Mesendoderm (in vitro differentiated cells): ENCODE data around the gene ARRDC3.

Experiments
- DNase-seq: peaks from one replicate; pipeline ENCODE4 v3.0.0; 2013
- H2AK5ac ChIP-seq: 2 replicates; pipeline ENCODE4 v1.6.1; 2013; ENCODE audit warnings: low read length, inconsistent platforms
- H2BK120ac ChIP-seq: 2 replicates; pipeline ENCODE4 v1.6.1; 2013; ENCODE audit warnings: low read depth, mild to moderate bottlenecking, low read length, moderate library complexity, mixed read lengths
- H2BK15ac ChIP-seq: replicated peaks from 2 replicates; pipeline ENCODE4 v1.6.1; 2013; ENCODE audit warnings: low read depth, mild to moderate bottlenecking, moderate library complexity
- H2BK5ac ChIP-seq: 2 replicates; pipeline ENCODE4 v1.6.1; 2013; ENCODE audit warnings: low read length, inconsistent platforms
- H3K18ac ChIP-seq: 2 replicates; pipeline ENCODE4 v1.6.1; 2013; ENCODE audit warnings: mild to moderate bottlenecking, low read length, mixed read lengths
- H3K23ac ChIP-seq: one replicate; pipeline ENCODE4 v1.6.1; 2013; ENCODE audit warnings: low read length
- H3K27ac ChIP-seq: 2 replicates; pipeline ENCODE4 v1.5.1; 2013; ENCODE audit warnings: low read depth, mild to moderate bottlenecking, inconsistent platforms, low read length, moderate library complexity
- H3K27me3 ChIP-seq: 2 replicates; pipeline ENCODE4 v1.6.1; 2013; ENCODE audit warnings: low read length, control low read depth, mild to moderate bottlenecking, inconsistent platforms; ENCODE audit not compliant: insufficient read depth, poor library complexity
- H3K36me3 ChIP-seq: 2 replicates; pipeline ENCODE4 v1.6.1; 2013; ENCODE audit warnings: low read length, inconsistent platforms; ENCODE audit not compliant: control insufficient read depth, insufficient read depth
- H3K4ac ChIP-seq: one replicate; pipeline ENCODE4 v1.6.1; 2013; ENCODE audit warnings: low read depth, mild to moderate bottlenecking, low read length, moderate library complexity
- H3K4me1 ChIP-seq: 2 replicates; pipeline ENCODE4 v1.6.1; 2013; ENCODE audit warnings: low read depth, low read length, inconsistent platforms; ENCODE audit not compliant: control insufficient read depth
- H3K4me2 ChIP-seq: 2 replicates; pipeline ENCODE4 v1.6.1; 2013; ENCODE audit warnings: low read length
- H3K4me3 ChIP-seq: 2 replicates; pipeline ENCODE4 v1.5.1; 2013; ENCODE audit warnings: mild to moderate bottlenecking, low read length
- H3K56ac ChIP-seq: one replicate; pipeline ENCODE4 v1.6.1; 2013; ENCODE audit warnings: low read length
- H3K79me1 ChIP-seq: 2 replicates; pipeline ENCODE4 v1.6.1; 2013; ENCODE audit warnings: low read length, inconsistent platforms
- H3K79me2 ChIP-seq: 2 replicates; pipeline ENCODE4 v1.6.1; 2013; ENCODE audit warnings: mild to moderate bottlenecking, low read length; ENCODE audit not compliant: control insufficient read depth, insufficient read depth
- H3K9ac ChIP-seq: 2 replicates; pipeline ENCODE4 v1.6.1; 2013; ENCODE audit warnings: low read length, inconsistent platforms
- H4K5ac ChIP-seq: one replicate; pipeline ENCODE4 v1.6.1; 2013; ENCODE audit warnings: low read length
- H4K8ac ChIP-seq: one replicate; pipeline ENCODE4 v1.6.1; 2013; ENCODE audit warnings: low read depth, mild to moderate bottlenecking, control low read depth, low read length, moderate library complexity
- WGBS: extraction: QIAGEN DNeasy Blood & Tissue Kit; methylation state at CpG from one replicate; pipeline ENCODE4 v1.1.7; 2013; ENCODE audit warnings: low lambda C conversion rate, missing lambda C conversion rate; ENCODE audit not compliant: insufficient coverage; ENCODE audit errors: extremely low coverage; 5-methylcytosine and 5-hydroxymethylcytosine counted together

The ARRDC3 gene

DNA sequence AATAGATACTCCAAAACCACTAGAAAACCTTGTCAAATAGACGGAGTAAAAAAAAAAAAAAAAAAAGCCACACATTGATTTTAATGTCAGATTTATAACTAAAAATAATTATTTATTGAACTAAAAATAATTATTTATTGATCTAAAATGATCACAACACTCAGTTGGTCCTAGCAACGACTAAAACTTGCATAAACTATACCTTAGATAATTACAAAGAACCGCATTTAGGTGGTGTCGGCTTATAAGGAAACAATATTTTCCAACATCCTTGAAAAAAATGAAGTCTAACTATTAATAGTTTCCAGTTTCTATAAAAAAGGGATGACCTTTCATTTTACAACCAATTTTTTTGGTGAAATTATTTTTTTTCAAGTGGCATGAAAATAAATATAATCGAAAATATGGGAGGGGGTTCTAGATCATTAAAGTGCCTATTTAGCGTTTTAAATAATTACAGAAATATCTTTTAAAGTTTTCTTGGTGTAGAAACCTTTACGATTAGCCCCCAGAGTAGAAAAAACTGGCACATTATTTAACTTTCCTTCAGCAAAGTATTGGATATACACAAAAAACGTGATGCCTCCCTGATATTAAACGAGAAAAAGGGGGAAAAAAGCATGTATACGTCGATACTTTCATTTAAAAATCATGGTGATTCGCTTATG is 3.7 kb downstream of the ARRDC3 start:
- no peak overlapping the region for H2AK5ac ChIP-seq
- no peak overlapping the region for H2BK15ac ChIP-seq
- H3K9ac ChIP-seq = peak overlapping the region; percentile 70
- H2BK120ac ChIP-seq = no peak overlapping the region
- peak overlapping the region; percentile 50 for H3K4me3 ChIP-seq
- no peaks in the 10 kb centered on the region for H3K79me1 ChIP-seq
- no peak for DNase-seq
- H3K79me2 ChIP-seq = peaks cover 2% of the 10 kb centered on the region
- no peaks in the 10 kb centered on the region for H3K27me3 ChIP-seq
- no peak overlapping the region for H4K8ac ChIP-seq
- no peak overlapping the region for H4K5ac ChIP-seq
- no peak overlapping the region for H2BK5ac ChIP-seq
- no CpG with 5 or more reads among the region's 12 CpGs for WGBS
- H3K23ac ChIP-seq = no peak overlapping the region
- no peaks in the 10 kb centered on the region for H3K4me1 ChIP-seq
- H3K18ac ChIP-seq = peak overlapping the region; percentile 89
- H3K4ac ChIP-seq = peak overlapping the region; percentile 43
- H3K27ac ChIP-seq = peak overlapping the region; percentile 95
- no peaks in the 10 kb centered on the region for H3K36me3 ChIP-seq
- peak overlapping the region; percentile 89 for H3K56ac ChIP-seq
- peak overlapping the region; percentile 23 for H3K4me2 ChIP-seq

DNA sequence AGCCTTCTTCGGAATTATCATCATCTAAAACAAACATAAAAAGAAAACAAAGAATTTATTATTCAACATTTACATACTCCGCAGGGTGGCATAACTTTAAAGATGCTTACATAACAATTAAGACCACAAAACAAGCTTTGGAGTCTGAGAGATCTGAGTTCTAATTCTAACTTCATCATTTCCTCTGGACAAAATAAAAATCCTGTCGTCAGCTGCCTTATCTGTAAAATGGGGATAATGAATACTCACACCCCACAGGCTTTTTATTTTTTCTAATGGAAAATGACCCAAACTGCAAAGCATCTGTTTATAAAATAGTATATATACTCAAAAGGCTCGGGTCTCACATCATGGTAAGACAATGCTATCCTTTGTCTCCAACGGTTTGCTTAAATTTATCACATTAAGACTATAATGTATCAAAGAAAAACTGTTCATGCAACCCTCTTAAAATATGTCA is 4.3 kb downstream of the ARRDC3 start:
- Histone ChIP-seq H2BK15ac (no peak overlapping the region), H2AK5ac (no peak overlapping the region), H3K27ac (no peak overlapping the region), H3K23ac (no peak overlapping the region), H2BK5ac (no peak overlapping the region), H3K79me2 (peaks cover 2% of the 10 kb centered on the region), H3K4me3 (no peak overlapping the region), H3K36me3 (no peaks in the 10 kb centered on the region), H3K18ac (no peak overlapping the region), H3K79me1 (no peaks in the 10 kb centered on the region), H3K4me1 (no peaks in the 10 kb centered on the region), H3K4ac (no peak overlapping the region), H4K8ac (no peak overlapping the region), H3K56ac (no peak overlapping the region), H2BK120ac (no peak overlapping the region), H3K9ac (no peak overlapping the region), H3K4me2 (no peak overlapping the region), H4K5ac (no peak overlapping the region), H3K27me3 (no peaks in the 10 kb centered on the region)
- no CpG with 5 or more reads among the region's 5 CpGs for WGBS
- peak; percentile 13 for DNase-seq

DNA sequence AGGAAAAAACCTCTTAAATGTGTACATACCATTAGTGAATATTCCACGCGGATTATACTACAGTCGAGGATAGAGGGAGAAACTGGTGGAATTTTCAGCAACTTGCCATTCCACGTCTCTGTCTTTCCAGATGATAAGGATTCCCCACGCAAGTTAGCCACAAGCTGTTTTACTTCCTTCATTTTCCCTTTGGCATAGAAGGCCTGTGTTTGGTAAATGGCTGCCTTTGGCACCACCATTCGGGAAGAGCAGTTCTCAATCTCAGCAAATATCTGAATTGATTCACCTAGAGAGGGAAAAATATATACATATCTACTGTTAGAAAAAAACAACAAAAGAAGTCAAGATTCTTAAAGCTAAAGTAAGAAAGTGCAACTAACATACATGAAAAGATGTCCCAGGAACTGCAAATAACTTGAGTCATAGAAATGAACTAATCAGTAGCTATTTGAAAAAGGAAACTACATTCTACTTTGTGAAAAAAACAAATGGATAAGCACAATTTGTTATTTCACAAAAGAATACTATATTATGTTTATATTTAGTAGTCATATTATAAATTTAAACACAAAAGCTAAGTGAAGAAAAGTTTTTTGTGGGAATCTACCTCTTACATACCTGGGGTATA is 8.1 kb downstream of the ARRDC3 start:
- Histone ChIP-seq H4K5ac (no peak overlapping the region), H3K79me2 (no peaks in the 10 kb centered on the region), H3K4me3 (no peak overlapping the region), H3K4me2 (no peak overlapping the region), H2BK120ac (no peak overlapping the region), H3K36me3 (peaks cover 3% of the 10 kb centered on the region), H3K23ac (no peak overlapping the region), H2BK5ac (no peak overlapping the region), H4K8ac (no peak overlapping the region), H3K4ac (no peak overlapping the region), H3K9ac (no peak overlapping the region), H2AK5ac (no peak overlapping the region), H3K56ac (no peak overlapping the region), H3K79me1 (no peaks in the 10 kb centered on the region), H2BK15ac (no peak overlapping the region), H3K18ac (no peak overlapping the region), H3K27me3 (no peaks in the 10 kb centered on the region), H3K4me1 (no peaks in the 10 kb centered on the region), H3K27ac (no peak overlapping the region)
- DNase-seq = no peak
- no CpG with 5 or more reads among the region's 6 CpGs for WGBS

DNA sequence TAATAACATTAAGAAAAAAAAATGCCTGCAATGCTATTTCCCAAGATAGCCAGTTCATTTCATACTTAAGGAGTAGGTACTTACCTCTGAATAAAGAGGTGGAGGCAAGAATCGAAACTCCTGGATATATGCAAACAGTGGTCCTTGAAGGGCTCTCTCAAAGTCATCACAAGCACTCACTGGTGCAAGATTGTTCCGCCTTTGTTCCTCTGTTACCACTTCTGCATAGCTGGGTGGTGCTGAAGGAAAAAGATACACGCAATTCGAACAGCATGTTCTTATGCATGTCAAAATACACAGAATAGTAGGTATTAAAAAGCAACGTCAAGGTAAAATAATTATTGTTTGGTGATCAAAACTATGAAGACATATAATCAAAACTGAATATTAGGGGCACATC is 9.5 kb downstream of the ARRDC3 start:
- Histone ChIP-seq H2BK5ac (no peak overlapping the region), H3K79me2 (no peaks in the 10 kb centered on the region), H3K9ac (no peak overlapping the region), H3K18ac (no peak overlapping the region), H2AK5ac (no peak overlapping the region), H3K79me1 (peaks cover 2% of the 10 kb centered on the region), H3K4me3 (no peak overlapping the region), H3K23ac (no peak overlapping the region), H3K27me3 (no peaks in the 10 kb centered on the region), H4K5ac (no peak overlapping the region), H3K56ac (no peak overlapping the region), H3K27ac (no peak overlapping the region), H3K4me2 (no peak overlapping the region), H4K8ac (no peak overlapping the region), H3K4ac (no peak overlapping the region), H2BK120ac (no peak overlapping the region), H3K4me1 (no peaks in the 10 kb centered on the region), H3K36me3 (peaks cover 3% of the 10 kb centered on the region), H2BK15ac (no peak overlapping the region)
- WGBS = no CpG with 5 or more reads among the region's 5 CpGs
- no peak for DNase-seq

DNA sequence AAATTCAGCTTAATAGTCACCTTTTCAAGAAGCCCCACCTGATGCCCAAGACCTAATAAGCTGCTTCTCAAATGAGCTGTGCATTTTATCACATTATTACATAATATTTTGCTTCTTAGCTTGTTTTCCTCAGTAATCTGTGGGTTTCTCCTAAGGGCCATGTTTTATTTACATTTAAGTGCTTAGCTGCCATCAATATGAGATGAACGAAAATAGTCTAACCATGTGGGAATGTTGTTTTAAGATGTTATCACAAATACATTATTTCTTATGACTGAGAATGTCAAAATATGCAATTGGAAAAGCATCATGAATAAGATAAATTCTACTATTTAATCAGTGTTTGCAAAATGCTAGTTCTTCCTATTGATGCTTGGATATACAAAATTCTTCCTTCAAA is 10.1 kb downstream of the ARRDC3 start:
- Histone ChIP-seq H2AK5ac (no peak overlapping the region), H3K27me3 (no peaks in the 10 kb centered on the region), H2BK15ac (no peak overlapping the region), H2BK120ac (no peak overlapping the region), H3K9ac (no peak overlapping the region), H2BK5ac (no peak overlapping the region), H3K18ac (no peak overlapping the region), H3K27ac (no peak overlapping the region), H3K4me3 (no peak overlapping the region), H3K56ac (no peak overlapping the region), H3K4me2 (no peak overlapping the region), H3K4me1 (no peaks in the 10 kb centered on the region), H3K79me1 (peaks cover 2% of the 10 kb centered on the region), H4K5ac (no peak overlapping the region), H3K4ac (no peak overlapping the region), H4K8ac (no peak overlapping the region), H3K23ac (no peak overlapping the region), H3K79me2 (no peaks in the 10 kb centered on the region), H3K36me3 (peaks cover 3% of the 10 kb centered on the region)
- no peak for DNase-seq
- no CpG with 5 or more reads among the region's 1 CpG for WGBS
